GM19099 (cell line): ENCODE results near the gene KANK3.

Source experiments
- POLR2A ChIP-seq: IDR thresholded peaks from 3 replicates; pipeline ENCODE4 v1.6.1; 2011; ENCODE audit warnings: low read depth; ENCODE audit not compliant: insufficient read length; ENCODE audit errors: extremely low read depth

The KANK3 gene

GRCh38 chr19:8322638-8322997 lies 20.4 kb downstream of the KANK3 start:
- TF ChIP-seq POLR2A, result no peak

- TF ChIP-seq POLR2A, result no peak
These were observed 20.9 kb downstream of the KANK3 start for GRCh38 chr19:8321986-8322637.

GRCh38 chr19:8321067-8321985 lies 21.7 kb downstream of the KANK3 start, which contains the start of the genes NDUFA7 and RPS28:
TSS of gene NDUFA7 (minus strand) at chr19:8321375. CDS start at chr19:8321358, 17 bp downstream.
TSS of gene RPS28 (plus strand) at chr19:8321496. CDS start at chr19:8321531, 35 bp downstream.
- peak; percentile 96 for TF ChIP-seq POLR2A

DNA sequence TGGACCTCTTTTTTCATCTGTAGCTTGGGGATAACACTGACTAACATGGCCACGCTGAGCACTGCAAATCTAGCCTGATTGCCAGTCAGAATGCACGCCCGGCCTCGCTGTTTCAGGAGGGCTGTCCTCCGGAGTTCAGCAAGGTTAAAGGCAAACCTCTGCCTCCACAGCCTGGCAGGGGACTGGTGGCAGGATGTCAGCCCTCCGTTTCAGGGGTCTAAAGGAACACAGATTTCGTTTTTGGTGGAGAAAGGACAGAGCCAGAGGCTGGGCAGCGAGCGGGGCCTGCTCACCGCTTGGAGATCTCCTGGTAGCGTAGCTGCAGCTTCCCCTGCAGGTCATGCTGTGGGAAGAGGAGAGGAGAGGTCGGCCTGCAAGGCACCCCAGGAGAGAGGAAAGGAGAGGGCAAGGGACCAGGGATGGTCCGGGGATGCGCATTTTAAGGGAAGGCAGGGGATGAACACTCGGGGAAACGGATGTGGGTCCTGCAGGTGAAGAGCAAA lies 22.4 kb downstream of the KANK3 start:
- TF ChIP-seq POLR2A, result no peak

DNA sequence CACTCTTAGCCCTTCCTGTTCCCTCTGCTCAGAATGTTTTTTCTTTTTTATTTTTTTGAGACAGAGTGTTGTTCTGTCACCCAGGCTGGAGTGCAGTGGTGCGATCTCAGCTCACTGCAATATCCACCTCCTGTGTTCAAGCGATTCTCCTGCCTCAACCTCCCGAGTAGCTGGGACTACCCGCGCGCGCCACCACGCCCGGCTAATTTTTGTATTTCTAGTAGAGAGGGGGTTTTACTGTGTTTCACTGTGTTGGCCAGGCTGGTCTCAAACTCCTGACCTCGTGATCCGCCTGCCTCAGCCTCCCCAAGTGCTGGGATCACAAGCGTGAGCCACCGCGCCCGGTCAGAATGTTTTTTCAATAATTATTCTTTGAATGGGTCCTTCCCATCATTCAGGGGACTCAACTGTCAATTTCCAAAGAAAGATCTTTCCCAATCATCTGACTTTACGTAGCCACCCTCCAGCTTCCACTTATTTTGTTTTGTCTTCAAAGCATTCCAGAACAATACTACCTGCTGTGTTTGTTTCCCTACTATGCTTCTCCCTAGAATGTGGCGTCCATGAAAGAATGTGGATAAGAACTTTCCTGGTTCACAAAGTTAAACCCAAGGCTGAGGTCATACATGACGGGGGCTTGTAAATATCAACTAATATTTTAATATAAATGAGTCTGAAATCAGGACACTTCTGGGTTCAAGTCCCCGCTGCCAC lies 23.1 kb downstream of the KANK3 start:
- TF ChIP-seq POLR2A, result no peak

DNA sequence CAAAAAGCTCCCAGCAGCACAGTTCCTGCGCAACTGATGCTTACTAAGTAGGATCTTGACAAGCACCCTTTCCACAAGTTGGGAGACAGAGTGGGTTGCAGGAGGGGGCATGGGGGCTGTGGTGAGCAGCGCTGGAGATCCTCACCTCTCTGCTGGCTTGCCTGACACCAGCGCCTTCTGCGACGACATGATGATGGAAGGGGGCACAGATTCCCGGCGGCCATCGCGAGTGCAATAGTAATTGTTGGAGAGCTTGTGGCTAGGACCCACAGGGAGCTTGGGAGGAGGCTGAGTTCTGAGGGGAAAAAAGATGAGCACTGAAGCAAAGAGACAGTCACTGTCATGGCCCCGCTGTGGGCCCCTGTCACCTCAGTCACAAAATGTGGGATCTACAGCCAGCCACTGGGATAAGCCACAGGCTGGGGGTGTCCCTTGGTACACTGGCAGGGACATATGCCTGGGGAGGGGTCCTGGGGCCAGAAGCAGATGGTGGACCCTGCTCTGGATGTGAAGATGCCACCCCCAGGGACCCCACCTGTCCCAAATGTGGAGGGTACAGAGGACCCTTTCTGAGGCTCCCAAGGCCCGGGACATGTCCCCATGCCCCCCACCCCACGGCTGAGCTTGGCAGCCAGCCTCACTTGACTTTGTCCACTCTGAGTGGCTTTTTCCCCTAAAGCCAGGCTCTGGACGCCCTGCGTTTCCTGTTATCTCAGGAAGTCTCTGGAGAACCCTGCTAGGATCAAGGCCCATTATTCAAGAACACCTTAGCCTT lies 26.5 kb downstream of the KANK3 start:
- no peak for TF ChIP-seq POLR2A

DNA sequence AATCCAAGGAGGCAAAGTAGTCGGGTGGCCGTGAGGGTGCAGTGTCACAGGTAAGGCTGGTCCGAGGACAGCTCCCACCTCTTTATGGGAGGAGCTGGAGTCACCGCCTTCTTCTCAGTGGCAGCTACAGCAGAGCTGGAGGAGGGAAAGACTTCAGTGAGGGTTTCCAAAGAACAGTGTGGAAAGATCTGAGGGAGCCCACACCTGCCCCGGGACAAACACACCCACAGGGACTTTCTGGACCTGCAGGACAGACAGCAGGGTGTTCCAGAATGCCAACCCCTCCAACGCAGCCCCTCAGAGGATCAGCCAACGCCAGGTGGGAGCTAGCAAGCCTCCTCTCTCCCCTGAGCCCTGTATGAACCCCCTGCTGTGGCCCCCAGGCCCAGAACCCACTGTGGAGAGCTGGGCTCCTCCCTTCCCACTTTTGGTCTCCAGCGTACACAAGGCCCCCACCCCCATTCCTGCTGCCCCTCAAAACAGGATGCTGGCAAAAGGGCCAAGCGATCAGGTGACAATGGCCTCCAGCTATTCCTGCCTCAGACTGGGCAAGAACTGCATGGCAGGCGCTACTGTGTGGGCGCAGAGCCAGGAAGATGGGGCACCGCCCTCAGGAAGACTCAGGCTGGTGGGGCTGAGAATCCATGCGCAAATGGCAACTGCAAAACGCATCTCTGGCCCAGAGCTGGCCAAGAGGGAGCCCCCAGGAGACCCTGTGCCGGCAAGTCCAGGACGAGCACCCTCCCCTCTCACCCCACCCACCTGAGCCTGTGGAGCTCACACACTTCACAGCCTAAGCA lies 31.4 kb downstream of the KANK3 start:
- no peak for TF ChIP-seq POLR2A

DNA sequence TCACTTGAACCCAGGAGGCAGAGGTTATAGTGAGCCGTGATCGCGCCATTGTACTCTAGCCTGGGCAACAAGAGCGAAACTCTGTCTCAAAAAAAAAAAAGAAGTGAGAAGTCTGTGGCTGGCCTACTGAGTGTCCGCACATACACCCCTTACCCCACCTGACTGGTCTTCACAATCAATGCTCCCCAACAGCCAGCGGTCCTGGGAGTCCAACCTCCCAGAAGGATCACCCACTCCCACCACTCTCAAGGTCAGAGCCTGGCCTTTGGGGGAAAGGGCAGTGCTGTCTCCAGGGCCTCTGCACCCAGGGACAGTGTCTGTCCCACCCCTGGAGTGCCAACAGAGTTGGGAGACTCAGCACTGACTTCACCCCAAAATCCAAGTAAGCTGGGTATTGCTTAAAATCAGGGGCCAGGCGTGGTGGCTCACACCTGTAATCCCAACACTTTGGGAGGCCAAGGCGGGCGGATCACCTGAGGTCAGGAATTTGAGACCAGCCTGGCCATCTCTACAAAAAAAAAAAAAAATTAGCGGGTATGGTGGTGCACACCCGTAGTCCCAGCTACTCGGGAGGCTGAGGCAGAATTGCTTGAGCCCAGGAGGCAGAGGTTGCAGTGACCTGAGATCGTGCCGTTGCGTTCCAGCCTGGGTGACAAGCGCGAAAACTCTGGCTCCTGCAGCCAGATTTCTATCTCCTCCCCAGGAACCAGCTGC lies 32.6 kb downstream of the KANK3 start:
- no peak for TF ChIP-seq POLR2A

GRCh38 chr19:8308891-8309291 lies 34.2 kb downstream of the KANK3 start:
- TF ChIP-seq POLR2A, result no peak

DNA sequence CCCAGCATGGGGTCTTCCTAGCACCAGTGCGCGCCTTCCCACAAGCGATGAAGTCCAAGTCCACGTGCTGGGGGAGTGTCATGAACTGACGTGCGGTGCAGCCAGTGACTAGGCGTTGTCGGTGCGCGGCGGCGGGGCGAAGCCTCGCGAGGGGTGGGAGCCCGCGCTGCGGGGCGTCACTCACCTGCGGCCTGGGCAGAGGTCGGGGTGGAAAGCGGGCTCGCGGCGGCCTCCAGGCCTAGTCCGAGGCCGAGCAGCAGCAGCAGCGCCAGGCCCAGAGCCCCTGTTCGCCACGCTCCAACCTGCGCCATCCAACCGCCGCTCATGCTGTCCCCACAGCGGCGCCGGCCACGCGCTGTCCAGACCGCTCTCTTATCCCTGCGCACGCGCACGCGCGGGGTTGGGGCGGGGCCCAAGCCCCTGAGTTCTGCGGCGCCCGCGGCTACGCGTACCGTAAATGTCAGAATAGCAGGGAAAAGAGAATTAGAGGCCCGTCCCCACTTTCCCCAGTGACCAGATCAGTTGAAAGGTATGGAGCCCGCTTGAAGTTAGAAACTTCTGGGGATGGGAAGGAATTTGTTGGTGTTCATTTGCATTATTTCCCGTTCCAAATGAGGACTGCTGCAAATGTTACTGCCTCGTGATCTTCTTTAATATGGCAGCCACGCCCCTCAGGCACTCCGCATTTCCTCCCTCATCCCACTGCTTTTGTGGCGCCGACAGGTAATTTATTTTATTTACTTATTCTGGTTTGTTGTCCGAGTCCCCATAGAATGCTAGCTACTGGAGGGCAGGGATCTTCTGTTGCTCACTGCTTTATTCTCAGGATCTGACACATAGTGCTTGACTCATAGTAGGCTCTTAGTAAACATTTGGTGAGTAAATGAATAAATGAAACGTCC lies 34.8 kb downstream of the KANK3 start, which contains the start of gene CD320:
CD320 (minus strand) TSS at position 394 of the 902 bp plus-strand sequence; CDS start at position 326, 68 bp downstream.
- TF ChIP-seq POLR2A, result peak; percentile 82

DNA sequence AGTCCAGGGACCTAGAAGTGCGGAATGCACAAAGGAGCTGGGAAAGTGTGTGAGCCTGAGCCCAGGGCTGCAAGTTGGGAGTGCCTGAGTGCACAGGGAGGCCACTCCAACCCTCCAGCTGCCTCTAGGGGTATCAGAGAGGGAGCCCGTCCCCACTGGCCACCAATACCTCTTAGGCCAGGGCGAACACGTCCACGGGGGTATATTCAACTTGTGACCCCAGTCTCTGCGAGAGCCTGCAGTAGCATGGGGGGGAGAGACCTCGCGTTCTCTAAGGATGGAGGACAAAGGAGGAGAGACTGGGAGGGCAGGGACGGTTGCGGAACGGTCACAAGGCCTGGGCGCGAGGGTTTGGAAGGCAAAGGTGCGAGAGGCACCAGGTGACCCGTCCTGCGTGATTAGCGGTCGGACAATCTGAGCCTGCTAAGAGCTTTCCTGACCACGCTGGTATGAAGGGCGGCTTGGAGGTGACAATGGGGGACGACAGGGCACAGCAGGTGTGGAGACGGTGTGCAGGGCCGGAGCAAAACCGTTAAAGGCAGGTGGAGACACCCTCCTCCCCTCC lies 35.6 kb downstream of the KANK3 start:
- no peak for TF ChIP-seq POLR2A
